DOHH2 (cell line): Measurements from ENCODE around the gene PITX3.

Experiments used
- CTCF ChIP-seq: fragments of 200-600 bp; sonication (generic); IDR thresholded peaks from one replicate; pipeline ENCODE4 v1.5.1; 2014; ENCODE audit warnings: antibody characterized with exemption, mild to moderate bottlenecking, low read depth, low read length; ENCODE audit not compliant: poor library complexity, severe bottlenecking
- EZH2phosphoT487 ChIP-seq: fragments of 200-600 bp; sonication (generic); IDR thresholded peaks from 2 replicates; pipeline ENCODE4 v1.6.1; 2017; ENCODE audit warnings: borderline replicate concordance, mild to moderate bottlenecking, antibody characterized with exemption, low read length, moderate library complexity, mixed read lengths

- no peak for TF ChIP-seq CTCF
- no peak for TF ChIP-seq EZH2phosphoT487
Observed at GRCh38 chr10:102220612-102221011, 20.7 kb downstream of the PITX3 start.
